GM12873 (cell line): ENCODE data around the gene FOXJ3.

ENCODE experiments used
- CTCF ChIP-seq: IDR thresholded peaks from 2 replicates; pipeline ENCODE4 v1.5.1; 2012; ENCODE audit warnings: low read depth, mild to moderate bottlenecking, moderate library complexity, low read length, control low read depth; ENCODE audit not compliant: insufficient read depth; ENCODE audit errors: missing control alignments

FOXJ3 gene

GRCh38 chr1:42128964-42129363, 206.1 kb downstream of the FOXJ3 start:
- TF ChIP-seq CTCF, result no peak

GRCh38 chr1:42128499-42128898, 206.5 kb downstream of the FOXJ3 start:
- no peak for TF ChIP-seq CTCF

- no peak for TF ChIP-seq CTCF
Observed at GRCh38 chr1:42127767-42128166, 207.3 kb downstream of the FOXJ3 start.
